Vagina (tissue), 2 donors: ENCODE data around the gene CLEC4A.

Experiments used
- CTCF ChIP-seq, 3 experiments: fragments of 450-650 bp in 2 of 3; fragments of 200-600 bp in 1 of 3; sonication (generic) in 1 of 3; IDR thresholded peaks; one replicate each; pipeline ENCODE4 v1.5.1; 2017 to 2019; ENCODE audit warnings: antibody characterized with exemption in 3 of 3, mild to moderate bottlenecking in 2 of 3, moderate library complexity in 2 of 3
- POLR2A ChIP-seq, 2 donors: fragments of 450-650 bp; IDR thresholded peaks; one replicate each; pipeline ENCODE4 v1.6.1; 2017; ENCODE audit warnings: antibody characterized with exemption in 2 of 2, mild to moderate bottlenecking in 2 of 2, moderate library complexity in 2 of 2

DNA sequence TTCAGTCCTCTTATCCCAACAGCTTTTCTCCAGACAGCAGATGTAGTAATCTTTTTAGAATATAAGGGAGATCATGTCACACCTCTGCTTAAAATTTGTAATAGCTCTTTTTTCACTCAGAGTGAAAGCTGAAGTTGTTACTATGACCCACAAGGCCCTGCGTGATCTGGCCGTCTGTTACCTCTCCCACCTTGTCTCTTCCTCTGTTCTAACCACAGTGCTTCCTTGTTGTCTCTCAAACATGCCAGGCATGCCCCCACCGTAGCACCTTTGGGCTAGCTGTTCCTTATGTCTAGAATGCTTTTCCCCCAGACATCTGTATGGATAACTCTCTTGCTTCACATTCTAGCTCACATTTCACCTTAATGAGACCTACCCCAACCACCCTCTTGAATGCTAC is 34.8 kb upstream of the CLEC4A start:
- TF ChIP-seq CTCF (IDR thresholded peaks at IDR 0.05) (no peak), POLR2A (IDR thresholded peaks at IDR 0.05) (no peak)
